Ecto neural progenitor cell (in vitro differentiated cells): ENCODE measurements around the gene SH3RF3.

Experiments used
- DNase-seq: peaks from one replicate; pipeline ENCODE4 v3.0.0-alpha.2; 2018; ENCODE audit warnings: low spot score

Gene SH3RF3

GRCh38 chr2:109476641-109477441 is 347.8 kb downstream of the SH3RF3 start:
- DNase-seq: no peak

- DNase-seq: no peak
Measured at GRCh38 chr2:109478906-109479493, 350.0 kb downstream of the SH3RF3 start.

- DNase-seq: no peak
Measured at GRCh38 chr2:109479804-109480203, 350.8 kb downstream of the SH3RF3 start.

- no peak for DNase-seq
Measured at GRCh38 chr2:109480486-109481195, 351.6 kb downstream of the SH3RF3 start.

GRCh38 chr2:109481196-109481555 is 352.2 kb downstream of the SH3RF3 start:
- DNase-seq: no peak

GRCh38 chr2:109481599-109481998 is 352.6 kb downstream of the SH3RF3 start:
- DNase-seq: no peak

- no peak for DNase-seq
Measured at GRCh38 chr2:109482361-109482861, 353.4 kb downstream of the SH3RF3 start.

GRCh38 chr2:109486711-109487535 is 357.9 kb downstream of the SH3RF3 start:
- DNase-seq: no peak

GRCh38 chr2:109487536-109487869 is 358.5 kb downstream of the SH3RF3 start:
- no peak for DNase-seq

GRCh38 chr2:109487871-109488655 is 359.1 kb downstream of the SH3RF3 start:
- DNase-seq: no peak

GRCh38 chr2:109489296-109489695 is 360.3 kb downstream of the SH3RF3 start:
- no peak for DNase-seq

- DNase-seq: no peak
Measured at GRCh38 chr2:109493176-109493935, 364.4 kb downstream of the SH3RF3 start.

- DNase-seq: no peak
Measured at GRCh38 chr2:109494351-109494750, 365.3 kb downstream of the SH3RF3 start.

- DNase-seq: no peak
Measured at GRCh38 chr2:109497463-109497862, 368.5 kb downstream of the SH3RF3 start.

GRCh38 chr2:109497911-109498870 is 369.2 kb downstream of the SH3RF3 start:
- no peak for DNase-seq

GRCh38 chr2:109498906-109499305 is 369.9 kb downstream of the SH3RF3 start:
- DNase-seq: no peak

GRCh38 chr2:109499566-109499965 is 370.6 kb downstream of the SH3RF3 start:
- DNase-seq: no peak

- no peak for DNase-seq
Measured at GRCh38 chr2:109500910-109501309, 371.9 kb downstream of the SH3RF3 start.

GRCh38 chr2:109501461-109501860 is 372.5 kb downstream of the SH3RF3 start:
- DNase-seq: no peak
